ENCODE measurements around the gene EYS.

EYS gene

GRCh38 chr6:63797721-63798120 lies 1909.3 kb downstream of the EYS start:
- TF ChIP-seq FOXP2 (optimal IDR thresholded peaks at IDR 0.05; ENCODE audit: borderline replicate concordance, extremely low read depth, extremely low read length, insufficient read depth), result no peak
- no peak for TF ChIP-seq SIN3A (IDR thresholded peaks at IDR 0.05; ENCODE audit: borderline replicate concordance, insufficient read depth, low read length)
- no peak for TF ChIP-seq POLR2AphosphoS5 (IDR thresholded peaks at IDR 0.05; ENCODE audit: low read depth, low read length)
- no peak for TF ChIP-seq REST (IDR thresholded peaks at IDR 0.05; ENCODE audit: insufficient read depth in 1 of 2, low read depth in 2 of 2, low read length in 2 of 2)
- no peak for TF ChIP-seq TAF1 (IDR thresholded peaks at IDR 0.05; ENCODE audit: borderline replicate concordance, insufficient read depth, low read length)

- TF ChIP-seq FOXP2 (optimal IDR thresholded peaks at IDR 0.05; ENCODE audit: borderline replicate concordance, extremely low read depth, extremely low read length, insufficient read depth), result no peak
- no peak for TF ChIP-seq REST (IDR thresholded peaks at IDR 0.05; ENCODE audit: insufficient read depth in 1 of 2, low read depth in 2 of 2, low read length in 2 of 2)
- TF ChIP-seq TAF1 (IDR thresholded peaks at IDR 0.05; ENCODE audit: borderline replicate concordance, insufficient read depth, low read length), result no peak
- no peak for TF ChIP-seq POLR2AphosphoS5 (IDR thresholded peaks at IDR 0.05; ENCODE audit: low read depth, low read length)
- TF ChIP-seq SIN3A (IDR thresholded peaks at IDR 0.05; ENCODE audit: borderline replicate concordance, insufficient read depth, low read length), result no peak
Measured at GRCh38 chr6:63795826-63796225, 1911.2 kb downstream of the EYS start.

- TF ChIP-seq POLR2AphosphoS5 (IDR thresholded peaks at IDR 0.05; ENCODE audit: low read depth, low read length), result no peak
Measured at GRCh38 chr6:63795006-63795405, 1912.0 kb downstream of the EYS start.

GRCh38 chr6:63793465-63794137 lies 1913.4 kb downstream of the EYS start:
- TF ChIP-seq POLR2AphosphoS5 (IDR thresholded peaks at IDR 0.05; ENCODE audit: low read depth, low read length) (no peak), FOXP2 (optimal IDR thresholded peaks at IDR 0.05; ENCODE audit: borderline replicate concordance, extremely low read depth, extremely low read length, insufficient read depth) (no peak), SIN3A (IDR thresholded peaks at IDR 0.05; ENCODE audit: borderline replicate concordance, insufficient read depth, low read length) (no peak), TAF1 (IDR thresholded peaks at IDR 0.05; ENCODE audit: borderline replicate concordance, insufficient read depth, low read length) (no peak), REST (IDR thresholded peaks at IDR 0.05; ENCODE audit: insufficient read depth in 1 of 2, low read depth in 2 of 2, low read length in 2 of 2) (no peak)

GRCh38 chr6:63792736-63793464 lies 1914.1 kb downstream of the EYS start:
- TF ChIP-seq FOXP2 (optimal IDR thresholded peaks at IDR 0.05; ENCODE audit: borderline replicate concordance, extremely low read depth, extremely low read length, insufficient read depth) (no peak), REST (IDR thresholded peaks at IDR 0.05; ENCODE audit: insufficient read depth in 1 of 2, low read depth in 2 of 2, low read length in 2 of 2) (no peak), TAF1 (IDR thresholded peaks at IDR 0.05; ENCODE audit: borderline replicate concordance, insufficient read depth, low read length) (no peak), SIN3A (IDR thresholded peaks at IDR 0.05; ENCODE audit: borderline replicate concordance, insufficient read depth, low read length) (no peak), POLR2AphosphoS5 (IDR thresholded peaks at IDR 0.05; ENCODE audit: low read depth, low read length) (no peak)
